Activated CD4-positive, alpha-beta memory T cell treated with anti-CD3 and anti-CD28 coated beads for 36 hours (primary cell): ENCODE measurements around the gene SGPP2. TPM values are rescaled to one million over a fixed set of nuclear protein-coding genes. Genes with fewer than 3 reads are reported as not detected.
"Not testable (repeated sequence)": the region's sequence is repeated elsewhere in the genome, so short reads cannot be mapped to it uniquely, and the experiment has no call there.

Source experiments
- CTCF ChIA-PET: fragments of 350-600 bp; sonication (Branson Sonifier 250); formaldehyde crosslinking; loops from one replicate; lab custom pipeline; 2021; ENCODE audit warnings: antibody characterized with exemption, inconsistent platforms; lab: Charles Lee
- POLR2A ChIA-PET: fragments of 350-600 bp; sonication (Branson Sonifier 250); formaldehyde crosslinking; loops from one replicate; lab custom pipeline; 2021; ENCODE audit warnings: antibody characterized with exemption; lab: Charles Lee
- DNase-seq: peaks from one replicate; pipeline ENCODE4 v3.0.0-alpha.2; 2020
- H3K27ac Mint-ChIP-seq: one replicate; pipeline ENCODE4 v1.8.0; 2021; ENCODE audit warnings: mixed read lengths
- H3K27me3 Mint-ChIP-seq: one replicate; pipeline ENCODE4 v1.8.0; 2021; ENCODE audit warnings: mixed read lengths
- H3K36me3 Mint-ChIP-seq: one replicate; pipeline ENCODE4 v1.8.0; 2021; ENCODE audit warnings: mixed read lengths
- H3K4me1 Mint-ChIP-seq: one replicate; pipeline ENCODE4 v1.8.0; 2021; ENCODE audit warnings: low read depth, mixed read lengths
- H3K4me3 Mint-ChIP-seq: one replicate; pipeline ENCODE4 v1.8.0; 2021; ENCODE audit warnings: mild to moderate bottlenecking, mixed read lengths
- H3K9me3 Mint-ChIP-seq: one replicate; pipeline ENCODE4 v1.8.0; 2021; ENCODE audit warnings: mixed read lengths
- intact Hi-C: fragments of 100-400 bp; cut with micrococcal nuclease; formaldehyde crosslinking; loops from one replicate; pipeline ENCODE4 v1.15.1; 2023
- total RNA-seq, 2 experiments: library from RNA; stranded (reverse); gene quantifications; one replicate each; pipeline ENCODE4 v1.2.3, GENCODE V29; 2021

SGPP2 gene
- total RNA-seq, 2 experiments from 2014 or later: 20.3 to 20.8 TPM

DNA sequence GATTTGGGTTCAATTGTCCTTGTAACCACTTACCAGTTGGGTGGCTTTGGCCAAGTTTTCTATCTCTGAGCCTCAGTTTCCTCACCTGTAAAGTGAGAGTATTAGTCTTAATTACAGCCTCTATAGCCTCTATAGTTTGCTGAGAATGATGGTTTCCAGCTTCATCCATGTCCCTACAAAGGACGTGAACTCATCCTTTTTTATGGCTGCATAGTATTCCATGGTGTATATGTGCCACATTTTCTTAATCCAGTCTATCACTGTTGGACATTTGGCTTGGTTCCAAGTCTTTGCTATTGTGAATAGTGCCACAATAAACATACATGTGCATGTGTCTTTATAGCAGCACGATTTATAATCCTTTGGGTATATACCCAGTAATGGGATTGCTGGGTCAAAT is 12.0 kb upstream of the SGPP2 start:
- H3K27ac Mint-ChIP-seq, POLR2A ChIA-PET, intact Hi-C loops, DNase-seq, H3K36me3 Mint-ChIP-seq, H3K4me1 Mint-ChIP-seq, CTCF ChIA-PET, H3K27me3 Mint-ChIP-seq, H3K4me3 Mint-ChIP-seq: not testable (repeated sequence)
- H3K9me3 Mint-ChIP-seq: peaks cover 17% of the 10 kb centered on the region

DNA sequence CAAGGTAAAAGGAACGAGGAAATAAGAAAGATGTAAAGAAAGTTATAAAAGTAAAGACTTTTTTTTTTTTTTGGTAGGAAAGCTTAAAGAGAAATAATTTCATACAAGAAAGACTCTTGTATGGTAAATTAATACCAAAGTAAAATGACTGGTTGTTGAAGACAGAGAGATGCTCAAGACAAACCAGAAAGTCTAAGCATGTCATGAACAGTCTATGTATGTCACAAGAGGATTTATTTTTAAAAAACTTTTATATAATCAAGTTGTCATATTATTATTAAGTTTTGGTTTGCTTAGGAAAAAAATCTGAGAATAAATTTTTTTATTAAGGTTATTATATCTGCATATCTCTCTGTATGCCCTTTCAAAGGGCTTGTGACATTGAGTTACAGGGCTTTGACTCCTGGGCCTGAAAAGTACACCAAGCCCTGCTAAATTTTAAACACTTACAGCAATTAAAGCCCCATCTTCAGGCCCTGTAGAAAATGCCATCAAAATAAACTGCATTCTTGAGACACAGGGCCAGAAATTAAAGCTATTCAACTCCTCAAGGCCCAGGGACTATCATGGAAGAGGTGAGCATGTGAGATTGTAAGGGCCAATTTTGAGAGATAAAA is 10.9 kb upstream of the SGPP2 start:
- Mint-ChIP-seq H3K27ac (no peak overlapping the region), H3K36me3 (peaks cover 3% of the 10 kb centered on the region), H3K9me3 (peaks cover 17% of the 10 kb centered on the region), H3K27me3 (no peaks in the 10 kb centered on the region), H3K4me3 (no peak overlapping the region), H3K4me1 (no peaks in the 10 kb centered on the region)
- CTCF ChIA-PET: no interaction called here
- intact Hi-C loops: no loop called here
- POLR2A ChIA-PET: interaction anchor here (0.6 kb wide), 1 partner anchor 16 kb away, joined by 4 read pairs; no protein-coding TSS in a partner anchor
- no peak for DNase-seq

DNA sequence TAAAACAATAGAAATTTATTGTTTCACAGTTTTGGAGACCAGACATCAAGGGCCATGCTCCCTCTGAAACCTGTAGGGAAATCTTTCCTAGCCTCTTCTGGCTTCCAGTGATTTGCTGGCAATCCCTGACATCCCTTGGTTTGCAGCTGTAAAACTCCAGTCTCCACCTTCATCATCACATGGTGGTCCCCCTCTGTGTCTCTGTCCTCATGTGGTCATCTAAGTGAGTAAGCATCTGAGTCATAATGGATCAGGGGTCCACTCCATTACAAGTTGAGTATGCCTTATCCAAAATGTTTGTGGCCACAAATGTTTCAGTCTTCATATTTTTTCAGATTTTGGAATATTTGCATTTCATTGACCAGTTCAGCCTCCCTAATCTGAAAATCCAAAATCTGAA is 5.6 kb upstream of the SGPP2 start:
- POLR2A ChIA-PET: no interaction called here
- Mint-ChIP-seq H3K9me3 (peaks cover 6% of the 10 kb centered on the region), H3K4me3 (no peak overlapping the region), H3K4me1 (peaks cover 19% of the 10 kb centered on the region), H3K27me3 (peaks cover 5% of the 10 kb centered on the region), H3K36me3 (peaks cover 2% of the 10 kb centered on the region), H3K27ac (no peak overlapping the region)
- DNase-seq: no peak
- intact Hi-C loops: no loop called here
- CTCF ChIA-PET: no interaction called here

DNA sequence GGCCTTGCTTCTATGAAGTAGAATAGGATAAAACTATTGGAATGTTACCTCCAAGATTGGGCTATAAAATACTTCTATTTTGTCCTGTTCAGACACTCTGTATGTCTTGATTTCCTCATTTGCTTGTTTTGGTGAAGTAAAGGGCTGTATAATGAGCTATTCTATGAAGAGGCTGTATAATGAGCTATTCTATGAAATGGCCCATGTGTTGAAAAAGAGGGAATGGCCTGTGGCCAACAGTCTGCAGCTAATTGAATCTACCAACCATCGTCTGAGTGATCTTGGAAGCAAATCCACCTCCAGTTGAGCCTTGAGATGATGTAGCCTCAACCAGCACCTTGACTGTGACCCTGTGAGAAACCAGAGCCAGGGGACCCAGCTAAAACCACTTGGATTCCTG is 3.8 kb upstream of the SGPP2 start:
- no peak for DNase-seq
- intact Hi-C loops: loop anchor here (10.0 kb wide), 2 partner anchors 394 to 846 kb away; partner anchors contain the start of gene EPHA4
- H3K36me3 Mint-ChIP-seq: peaks cover 8% of the 10 kb centered on the region
- CTCF ChIA-PET: interaction anchor here (0.6 to 1.4 kb wide), 2 partner anchors 102 to 148 kb away, joined by 3 read pairs; no protein-coding TSS in a partner anchor
- H3K9me3 Mint-ChIP-seq: peaks cover 3% of the 10 kb centered on the region
- peaks cover 7% of the 10 kb centered on the region for H3K27me3 Mint-ChIP-seq
- H3K27ac Mint-ChIP-seq: no peak overlapping the region
- peaks cover 25% of the 10 kb centered on the region for H3K4me1 Mint-ChIP-seq
- POLR2A ChIA-PET: no interaction called here
- no peak overlapping the region for H3K4me3 Mint-ChIP-seq

DNA sequence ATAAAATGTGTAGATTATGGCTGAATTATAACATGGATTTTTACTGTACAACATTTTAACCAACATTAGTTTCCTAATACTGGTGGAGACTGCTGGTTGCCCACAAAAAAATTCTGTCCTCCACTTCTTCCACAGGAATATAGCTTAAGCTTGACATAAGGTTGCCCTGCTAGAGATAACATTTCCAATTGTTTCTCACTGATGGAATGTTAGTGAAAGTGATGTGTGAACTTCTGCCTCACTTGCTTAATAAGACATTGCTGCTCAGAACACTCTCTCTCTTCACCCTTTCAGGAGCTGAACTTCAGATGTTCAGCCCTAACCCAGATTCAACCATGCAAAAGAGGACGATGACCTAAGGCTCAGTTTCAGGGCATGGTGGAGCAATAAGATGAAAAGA is 2.7 kb upstream of the SGPP2 start:
- Mint-ChIP-seq H3K9me3 (no peaks in the 10 kb centered on the region), H3K4me1 (peaks cover 34% of the 10 kb centered on the region), H3K4me3 (no peak overlapping the region), H3K27me3 (peaks cover 7% of the 10 kb centered on the region), H3K27ac (no peak overlapping the region), H3K36me3 (peaks cover 10% of the 10 kb centered on the region)
- intact Hi-C loops: loop anchor here (2.0 to 10.0 kb wide), 3 partner anchors 141 to 847 kb away; partner anchors contain the start of gene EPHA4
- no peak for DNase-seq
- ChIA-PET POLR2A (no interaction called here), CTCF (interaction anchor here (0.7 to 1.4 kb wide), 3 partner anchors 27 to 103 kb away, joined by 3 to 4 read pairs (median 3); no protein-coding TSS in a partner anchor)

DNA sequence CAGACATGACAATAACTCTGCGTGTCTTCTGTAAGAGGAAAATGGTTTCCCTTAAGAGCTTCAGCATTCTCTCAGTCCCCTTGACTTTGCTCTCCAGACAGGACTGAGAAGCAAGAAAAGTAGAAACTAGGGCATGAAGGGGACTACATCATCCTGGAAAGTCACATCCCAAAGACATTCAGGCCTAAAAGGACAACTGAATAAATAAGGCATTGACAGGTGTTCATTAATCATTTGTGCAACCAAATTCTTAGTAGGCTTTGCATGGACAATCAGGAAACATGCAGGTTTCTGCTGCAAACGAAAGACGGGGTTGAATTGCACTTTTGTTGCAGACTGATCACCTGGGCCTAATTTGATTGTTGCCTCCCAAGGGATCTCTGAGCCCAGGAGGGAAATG is 1.2 kb upstream of the SGPP2 start:
- Mint-ChIP-seq H3K27me3 (peaks cover 7% of the 10 kb centered on the region), H3K9me3 (no peaks in the 10 kb centered on the region), H3K27ac (no peak overlapping the region), H3K36me3 (peaks cover 13% of the 10 kb centered on the region), H3K4me3 (peak overlapping the region; percentile 99), H3K4me1 (peaks cover 49% of the 10 kb centered on the region)
- CTCF ChIA-PET: interaction anchor here (1.7 to 2.5 kb wide), 2 partner anchors 105 to 138 kb away, joined by 5 to 12 read pairs; no protein-coding TSS in a partner anchor
- POLR2A ChIA-PET: interaction anchor here (0.5 to 1.2 kb wide), 2 partner anchors 104 to 105 kb away, joined by 3 read pairs; no protein-coding TSS in a partner anchor
- no peak for DNase-seq
- intact Hi-C loops: loop anchor here (1.0 to 10.0 kb wide), 4 partner anchors 105 to 848 kb away; partner anchors contain the start of gene EPHA4

DNA sequence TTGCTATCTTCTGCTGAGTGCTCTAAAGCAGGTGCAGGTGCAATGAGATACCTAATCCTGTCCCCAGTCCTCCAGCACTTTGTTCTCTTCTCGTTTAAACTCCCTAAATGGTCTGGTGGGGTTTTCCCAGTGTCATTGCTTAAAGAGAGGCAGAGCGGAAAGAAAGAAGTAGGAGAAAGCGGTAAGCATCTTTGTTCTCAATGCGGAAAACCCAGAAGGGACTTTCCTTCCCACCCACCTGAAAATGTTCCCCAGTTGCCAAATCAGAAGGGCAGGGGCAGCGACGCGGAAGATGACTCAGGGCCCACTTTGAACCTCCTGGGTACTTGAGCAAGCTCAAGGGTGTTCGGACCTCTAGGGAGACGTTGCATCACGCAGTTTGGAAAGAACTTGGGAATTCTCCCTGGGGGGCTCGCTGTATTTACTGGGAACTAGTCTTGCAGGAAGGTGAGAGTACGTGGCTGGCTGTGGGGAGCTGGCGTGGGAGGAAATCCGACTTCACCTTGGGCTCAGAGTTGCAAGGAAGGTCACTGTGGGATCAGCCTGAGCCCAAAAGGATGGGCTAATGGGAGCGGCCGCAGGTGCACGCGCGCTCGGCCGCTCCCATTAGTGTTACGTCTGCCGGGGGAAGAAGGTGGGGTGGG is 589 bp upstream of the SGPP2 start:
- no peaks in the 10 kb centered on the region for H3K9me3 Mint-ChIP-seq
- intact Hi-C loops: loop anchor here (1.0 to 10.0 kb wide), 4 partner anchors 105 to 849 kb away; partner anchors contain the start of gene EPHA4
- peaks cover 51% of the 10 kb centered on the region for H3K4me1 Mint-ChIP-seq
- H3K27ac Mint-ChIP-seq: peak overlapping the region; percentile 100
- H3K4me3 Mint-ChIP-seq: peak overlapping the region; percentile 99
- peak; percentile 86 for DNase-seq
- ChIA-PET CTCF (interaction anchor here (0.5 to 2.5 kb wide), 3 partner anchors 105 to 538 kb away, joined by 3 to 12 read pairs (median 5); no protein-coding TSS in a partner anchor), POLR2A (interaction anchor here (0.5 kb wide), 1 partner anchor 106 kb away, joined by 3 read pairs; no protein-coding TSS in a partner anchor)
- peaks cover 7% of the 10 kb centered on the region for H3K27me3 Mint-ChIP-seq
- peaks cover 15% of the 10 kb centered on the region for H3K36me3 Mint-ChIP-seq

DNA sequence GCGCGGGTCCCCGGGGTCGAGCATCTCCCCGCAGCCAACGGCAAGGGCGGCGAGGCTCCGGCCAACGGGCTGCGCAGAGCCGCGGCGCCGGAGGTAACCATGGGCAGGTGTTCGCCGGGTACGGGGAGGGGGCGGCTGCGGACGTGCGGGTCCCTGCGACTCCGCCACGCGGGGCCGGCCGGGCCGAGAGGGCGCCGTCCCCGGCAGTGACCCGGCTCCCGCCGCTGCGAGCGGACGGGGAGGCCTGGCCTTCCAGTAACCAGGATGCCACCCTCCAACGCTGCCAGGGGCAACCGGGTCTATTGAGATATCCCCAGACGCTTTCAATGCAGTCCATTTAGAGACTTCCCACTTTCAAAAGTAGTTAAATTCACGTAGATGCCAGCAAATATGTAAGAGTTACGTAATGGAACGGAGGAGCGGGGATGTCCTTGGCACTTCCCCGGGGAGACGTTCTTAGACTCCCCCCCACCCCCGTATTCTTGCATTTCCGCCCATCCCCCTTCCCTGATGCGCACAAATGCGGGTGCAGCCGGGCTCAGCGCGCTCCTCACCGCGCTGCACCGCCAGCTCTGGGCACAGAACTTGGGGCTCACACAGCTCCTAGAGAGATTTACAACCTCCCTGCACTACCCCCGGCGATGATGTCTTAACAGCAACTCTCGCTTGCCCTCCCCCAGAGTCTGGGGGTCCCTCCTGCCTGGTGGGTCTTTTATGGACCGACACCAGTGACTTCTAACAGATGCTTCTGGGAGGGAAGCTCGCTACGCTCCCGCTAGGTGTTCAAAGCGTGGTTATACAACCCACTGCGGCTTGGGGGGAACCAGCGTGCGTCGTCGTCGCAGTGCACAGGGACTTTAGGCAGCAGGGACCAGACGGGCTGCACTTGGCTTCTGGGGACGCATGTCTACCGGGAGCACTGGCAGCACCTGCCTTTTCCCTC is 657 bp downstream of the SGPP2 start:
- Mint-ChIP-seq H3K4me1 (peaks cover 61% of the 10 kb centered on the region), H3K27ac (peak overlapping the region; percentile 85), H3K36me3 (peaks cover 24% of the 10 kb centered on the region), H3K4me3 (peak overlapping the region; percentile 90), H3K27me3 (peaks cover 7% of the 10 kb centered on the region), H3K9me3 (peaks cover 8% of the 10 kb centered on the region)
- intact Hi-C loops: loop anchor here (10.0 kb wide), 2 partner anchors 390 to 850 kb away; partner anchors contain the start of gene EPHA4
- DNase-seq: peak; percentile 72
- ChIA-PET CTCF (interaction anchor here (2.5 kb wide), 1 partner anchor 107 kb away, joined by 12 read pairs; no protein-coding TSS in a partner anchor), POLR2A (interaction anchor here (2.5 kb wide), 1 partner anchor 107 kb away, joined by 8 read pairs; no protein-coding TSS in a partner anchor)

DNA sequence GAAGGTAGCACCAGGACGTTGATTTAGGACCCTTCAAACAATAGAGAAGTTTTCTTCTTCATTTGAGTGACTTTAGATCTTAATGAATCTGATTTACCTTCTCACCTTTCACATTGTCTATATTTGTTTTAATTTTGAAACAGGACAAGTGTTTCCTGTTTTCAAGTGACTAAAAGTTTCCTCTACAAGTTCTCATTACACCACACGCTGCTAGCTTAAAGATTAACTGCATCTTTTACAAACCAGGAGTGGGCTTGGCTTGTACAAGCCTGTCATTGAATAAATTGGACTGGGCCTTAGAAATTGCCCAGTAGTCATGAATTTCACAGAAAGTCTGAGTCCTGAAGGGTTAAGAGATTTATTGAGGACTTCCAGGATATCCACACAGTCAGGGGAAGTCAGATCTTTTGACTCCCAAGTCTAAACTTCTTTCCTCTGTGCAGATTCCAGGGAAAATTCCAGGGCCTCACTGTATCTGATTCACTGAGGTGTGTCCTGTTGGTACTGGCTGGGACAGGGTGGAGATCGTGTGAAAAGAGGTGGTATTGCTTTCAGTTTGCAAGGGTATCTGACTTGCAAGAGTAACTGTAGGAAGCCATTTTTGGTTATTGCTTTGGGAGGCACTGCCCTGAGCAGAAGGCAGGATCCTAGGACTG is 3.4 kb downstream of the SGPP2 start:
- DNase-seq: peak; percentile 12
- intact Hi-C loops: loop anchor here (2.0 to 10.0 kb wide), 3 partner anchors 229 to 853 kb away; partner anchors contain the start of genes EPHA4 and FARSB
- H3K36me3 Mint-ChIP-seq: peaks cover 33% of the 10 kb centered on the region
- H3K4me1 Mint-ChIP-seq: peaks cover 75% of the 10 kb centered on the region
- peak overlapping the region; percentile 62 for H3K4me3 Mint-ChIP-seq
- H3K27me3 Mint-ChIP-seq: peaks cover 5% of the 10 kb centered on the region
- CTCF ChIA-PET: interaction anchor here (1.6 kb wide), 1 partner anchor 110 kb away, joined by 7 read pairs; no protein-coding TSS in a partner anchor
- peaks cover 8% of the 10 kb centered on the region for H3K9me3 Mint-ChIP-seq
- POLR2A ChIA-PET: no interaction called here
- peak overlapping the region; percentile 79 for H3K27ac Mint-ChIP-seq

DNA sequence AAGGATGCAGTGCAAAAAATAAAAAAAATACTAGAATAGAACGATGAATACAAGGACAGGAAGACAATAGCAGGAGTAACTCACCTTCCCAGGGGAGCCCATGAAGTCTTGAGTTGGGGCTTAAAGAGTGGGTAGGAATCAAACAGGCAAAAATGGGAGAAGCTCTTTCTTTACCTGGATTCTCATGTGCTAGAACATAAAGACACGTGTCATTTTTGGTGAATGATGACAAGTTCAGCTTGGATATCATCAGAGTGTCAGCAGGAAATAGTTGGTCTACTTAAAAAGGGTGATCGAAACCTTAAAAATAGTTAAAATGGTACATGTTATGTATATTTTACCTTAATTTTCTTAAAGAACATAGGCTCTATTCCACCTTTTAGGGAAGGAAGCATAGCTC is 5.7 kb downstream of the SGPP2 start:
- ChIA-PET CTCF (interaction anchor here (1.5 kb wide), 1 partner anchor 112 kb away, joined by 5 read pairs; no protein-coding TSS in a partner anchor), POLR2A (no interaction called here)
- Mint-ChIP-seq H3K36me3 (peaks cover 31% of the 10 kb centered on the region), H3K27me3 (no peaks in the 10 kb centered on the region), H3K9me3 (peaks cover 8% of the 10 kb centered on the region), H3K27ac (no peak overlapping the region), H3K4me1 (peaks cover 73% of the 10 kb centered on the region), H3K4me3 (no peak overlapping the region)
- DNase-seq: no peak
- intact Hi-C loops: no loop called here

DNA sequence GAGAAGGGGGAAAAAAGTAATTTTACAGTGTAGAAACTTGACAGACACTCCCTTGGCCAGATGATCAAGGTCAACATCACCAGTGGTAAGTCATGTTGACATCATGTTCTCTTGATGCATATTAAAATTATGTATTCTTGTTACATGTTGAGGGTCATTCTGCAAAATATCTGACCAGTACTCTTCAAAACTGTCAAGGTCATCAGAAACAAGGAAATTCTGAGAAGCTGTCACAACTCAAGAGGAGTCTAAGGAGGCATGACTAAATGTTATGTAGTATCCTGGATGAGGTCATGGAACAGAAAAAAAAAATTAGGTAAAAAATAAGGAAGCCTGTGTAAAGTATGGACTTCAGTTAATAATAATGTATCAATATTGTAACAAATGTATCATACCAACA is 6.3 kb downstream of the SGPP2 start:
- no peak for DNase-seq
- no peak overlapping the region for H3K27ac Mint-ChIP-seq
- peaks cover 8% of the 10 kb centered on the region for H3K9me3 Mint-ChIP-seq
- H3K36me3 Mint-ChIP-seq: peaks cover 31% of the 10 kb centered on the region
- CTCF ChIA-PET: no interaction called here
- no peaks in the 10 kb centered on the region for H3K27me3 Mint-ChIP-seq
- intact Hi-C loops: no loop called here
- peaks cover 68% of the 10 kb centered on the region for H3K4me1 Mint-ChIP-seq
- H3K4me3 Mint-ChIP-seq: no peak overlapping the region
- POLR2A ChIA-PET: no interaction called here
